HTERT RPE-1 (cell line): ENCODE results near the gene ERCC6L2.

Experiments used
- in situ Hi-C: fragments of 300-500 bp; cut with MboI; formaldehyde crosslinking; loops from 4 replicates; pipeline ENCODE4 v1.14.3; 2020; ENCODE audit warnings: low sequenced_read_pairs

ERCC6L2 gene

DNA sequence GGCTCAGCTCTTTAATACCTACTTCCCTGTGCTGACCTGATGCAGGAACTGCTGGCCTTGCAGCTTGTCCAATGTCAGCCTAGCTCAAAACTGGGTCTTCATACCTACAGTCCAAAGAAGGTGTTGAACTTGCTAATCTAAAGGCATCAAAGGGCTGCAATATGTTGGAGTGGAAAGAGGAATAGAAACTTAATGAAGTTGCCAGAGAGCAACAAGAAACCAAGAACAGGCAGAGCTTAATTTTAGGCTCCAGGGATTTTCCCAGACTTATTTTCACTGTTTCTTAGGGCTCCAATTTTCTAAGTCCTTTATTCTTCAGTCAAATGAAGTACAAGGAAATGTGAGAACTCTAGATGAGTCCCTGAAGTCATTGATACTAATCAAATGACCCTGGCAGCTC is 17.6 kb upstream of the ERCC6L2 start:
- in situ Hi-C loops, result no loop called here

DNA sequence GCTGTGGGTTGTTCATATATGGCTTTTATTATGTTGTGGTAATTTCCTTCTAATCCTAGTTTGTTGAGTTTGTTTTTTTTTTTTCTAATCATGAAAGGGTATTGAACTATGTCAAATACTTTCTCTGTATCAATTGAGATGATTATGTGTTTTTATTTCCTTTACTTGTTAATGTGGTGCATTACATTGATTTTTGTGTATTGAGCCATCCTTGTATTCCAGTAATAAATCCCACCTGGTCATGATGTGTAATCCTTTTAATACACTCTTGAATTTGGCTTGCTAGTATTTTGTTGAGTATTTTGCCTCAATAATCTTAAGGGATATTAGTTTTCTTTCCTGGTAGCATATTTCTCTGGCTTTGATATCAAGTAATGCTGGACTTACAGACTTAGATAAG is 13.1 kb upstream of the ERCC6L2 start:
- in situ Hi-C loops, result no loop called here

DNA sequence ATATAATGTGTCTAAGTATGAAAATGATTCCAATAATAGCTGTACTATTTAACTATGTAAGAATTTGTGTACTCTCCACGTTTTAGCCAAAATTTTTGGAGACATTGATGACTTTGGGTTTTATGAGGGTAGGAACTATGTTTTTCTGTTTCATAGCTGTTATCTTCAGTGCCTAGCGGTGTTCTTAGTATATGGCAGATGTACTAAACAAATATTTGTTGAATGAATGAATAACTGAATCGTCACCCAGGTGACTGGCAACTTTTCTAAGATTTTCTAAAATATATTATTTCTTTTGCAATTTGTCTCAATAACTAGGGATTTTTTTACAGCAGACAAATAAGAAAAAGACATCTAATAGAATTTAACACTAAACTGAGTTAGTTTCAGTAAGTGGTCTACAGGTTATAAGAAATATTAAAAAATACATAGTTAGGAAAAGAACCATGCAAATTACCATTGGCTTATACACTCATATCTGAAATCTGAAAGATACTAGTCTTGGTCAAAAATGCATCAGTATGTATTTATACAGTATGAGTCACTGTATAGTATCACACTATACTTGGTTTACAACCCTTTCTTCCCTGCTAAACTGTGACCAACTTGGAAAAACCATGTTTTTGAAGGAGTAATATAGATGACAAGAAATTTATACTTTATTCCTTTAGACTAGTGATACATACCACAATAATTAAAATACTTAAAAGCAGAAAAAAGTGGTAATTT is 10.5 kb upstream of the ERCC6L2 start:
- in situ Hi-C loops, result no loop called here

DNA sequence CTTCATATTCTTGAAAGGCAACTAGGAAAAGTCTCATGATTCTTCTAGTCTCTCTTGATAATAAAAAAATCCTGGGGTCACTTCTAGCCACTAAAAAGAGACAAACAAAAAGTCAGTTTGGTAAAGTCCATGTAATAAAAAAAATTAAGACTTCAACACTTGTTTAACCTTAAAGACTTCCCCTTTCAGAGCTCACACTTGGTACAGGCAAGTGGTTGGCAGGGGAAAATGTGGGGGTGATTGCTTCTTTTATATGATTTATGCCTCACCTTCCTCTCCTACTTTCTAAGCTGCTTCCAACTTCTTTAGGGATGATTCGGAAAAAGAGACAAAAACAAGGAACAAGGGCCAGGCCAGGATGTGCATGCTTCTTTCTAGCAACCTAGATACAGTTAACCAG is 5.1 kb upstream of the ERCC6L2 start:
- in situ Hi-C loops, result no loop called here

DNA sequence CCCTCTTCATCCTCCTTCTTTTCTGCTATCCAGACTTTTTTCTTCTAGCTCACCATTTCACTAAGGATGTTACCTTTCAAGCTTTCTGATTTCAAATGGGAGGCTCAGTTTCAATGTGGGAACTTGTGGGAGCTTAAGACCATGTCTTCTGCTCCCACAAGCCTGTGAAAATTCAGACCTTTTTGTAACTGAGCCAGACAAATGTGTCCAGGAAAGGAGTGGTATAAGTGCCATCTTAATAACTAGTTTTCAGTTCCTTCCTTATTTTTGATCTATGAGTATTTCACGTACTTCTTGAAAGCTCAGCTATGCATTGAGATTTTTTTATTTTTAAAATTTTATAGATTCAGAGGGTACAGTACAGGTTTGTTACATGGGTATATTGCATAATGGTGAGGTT is 4.6 kb upstream of the ERCC6L2 start:
- in situ Hi-C loops, result no loop called here

DNA sequence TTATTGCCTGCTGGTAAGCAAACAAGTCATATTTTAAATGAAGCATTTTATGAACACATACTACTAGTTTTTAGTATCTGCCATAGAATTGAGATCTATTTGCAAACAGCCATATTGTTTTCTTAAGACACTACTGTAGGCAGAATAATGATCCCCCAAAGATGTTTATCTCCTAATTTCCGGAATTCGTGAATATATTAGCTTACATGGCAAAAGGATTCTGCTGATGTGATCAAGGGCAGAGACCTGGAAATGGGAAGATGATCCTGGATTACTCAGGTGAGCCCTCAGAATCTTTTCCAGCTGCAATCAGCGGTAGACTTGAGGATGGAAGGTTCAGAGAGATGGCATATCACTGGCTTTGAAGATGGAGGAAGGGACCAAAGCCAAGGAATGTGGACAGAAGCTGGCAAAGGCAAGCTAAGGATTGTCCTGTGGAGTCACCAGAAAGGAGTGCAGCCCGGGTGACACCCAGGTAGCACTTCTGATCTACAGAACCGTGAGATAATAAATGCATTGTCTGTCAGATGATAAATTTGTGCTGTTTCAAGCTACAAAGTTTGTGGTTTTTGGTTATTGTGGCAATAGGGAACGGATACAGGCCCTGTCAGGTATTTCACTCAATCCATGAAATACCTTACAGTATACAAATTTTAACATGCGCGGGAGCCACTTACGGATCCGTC is 1.0 kb upstream of the ERCC6L2 start:
- in situ Hi-C loops, result no loop called here

DNA sequence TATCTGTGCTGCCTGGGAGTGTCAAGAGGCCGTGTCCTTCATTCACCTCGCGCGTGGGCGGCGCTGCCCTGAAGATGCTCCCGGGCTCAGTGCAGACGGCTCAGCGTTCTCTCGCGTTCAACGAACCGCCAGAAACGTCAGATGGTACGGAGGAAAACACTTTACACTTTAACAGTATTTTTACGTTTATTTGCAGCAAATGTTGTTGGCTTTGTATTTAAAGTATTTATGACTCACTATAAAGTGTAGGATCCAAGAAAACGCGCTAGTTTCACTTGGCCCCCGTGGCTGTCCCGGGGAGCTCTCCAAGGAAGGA is 544 bp upstream of the ERCC6L2 start:
- in situ Hi-C loops, result no loop called here

DNA sequence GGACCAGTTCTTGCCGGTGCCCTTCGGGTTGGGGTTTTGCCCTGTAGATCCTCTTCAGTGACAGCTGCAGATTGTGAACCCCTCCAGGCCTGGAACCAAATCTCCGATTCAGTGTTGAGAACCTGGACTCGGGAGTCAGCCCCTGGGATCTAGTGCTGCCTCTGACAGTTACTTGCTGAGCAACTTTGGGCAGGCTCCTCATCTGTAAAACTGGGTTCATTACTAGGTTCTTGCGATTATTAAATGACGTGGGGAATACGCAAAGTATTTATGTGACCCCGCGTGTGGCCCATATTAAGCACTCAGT is 600 bp downstream of the ERCC6L2 start:
- in situ Hi-C loops, result no loop called here

DNA sequence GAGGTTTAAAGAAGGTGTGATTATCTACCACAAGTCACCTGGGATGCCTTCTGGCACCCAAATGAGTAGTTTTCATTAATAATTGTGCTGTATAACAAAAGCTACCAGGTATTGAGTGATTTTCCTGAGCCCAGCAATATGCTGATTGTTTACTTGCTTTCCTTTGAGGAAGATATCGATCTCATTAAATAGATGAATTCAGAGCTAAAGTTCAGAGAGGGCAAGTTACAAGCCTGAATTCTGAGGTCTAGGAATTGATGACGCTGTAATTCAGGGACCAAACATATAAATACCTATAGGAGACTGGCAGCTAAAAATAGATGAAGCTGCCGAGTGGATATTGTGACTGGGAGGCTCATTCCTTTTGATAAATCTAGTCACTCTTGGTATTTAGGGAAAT is 1.1 kb downstream of the ERCC6L2 start:
- in situ Hi-C loops, result no loop called here

DNA sequence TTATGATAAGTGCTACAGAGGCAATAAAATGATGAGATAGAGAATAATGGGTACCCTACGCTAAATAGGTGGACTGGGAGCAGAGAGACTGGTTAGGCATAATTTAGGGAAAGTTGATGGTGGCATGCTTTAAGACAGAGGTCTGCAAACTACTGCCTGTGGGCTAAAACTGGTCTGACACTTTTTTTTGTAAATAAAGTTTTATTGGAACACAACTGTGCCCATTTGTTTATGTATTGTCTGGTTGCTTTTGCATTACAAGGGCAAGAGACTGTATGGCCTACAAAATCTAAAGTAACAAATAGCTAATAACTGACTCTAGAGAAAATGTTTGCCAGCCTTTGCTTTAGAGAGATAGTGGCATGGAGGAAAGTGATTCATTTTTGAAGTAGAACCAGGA is 2.5 kb downstream of the ERCC6L2 start:
- in situ Hi-C loops, result no loop called here

DNA sequence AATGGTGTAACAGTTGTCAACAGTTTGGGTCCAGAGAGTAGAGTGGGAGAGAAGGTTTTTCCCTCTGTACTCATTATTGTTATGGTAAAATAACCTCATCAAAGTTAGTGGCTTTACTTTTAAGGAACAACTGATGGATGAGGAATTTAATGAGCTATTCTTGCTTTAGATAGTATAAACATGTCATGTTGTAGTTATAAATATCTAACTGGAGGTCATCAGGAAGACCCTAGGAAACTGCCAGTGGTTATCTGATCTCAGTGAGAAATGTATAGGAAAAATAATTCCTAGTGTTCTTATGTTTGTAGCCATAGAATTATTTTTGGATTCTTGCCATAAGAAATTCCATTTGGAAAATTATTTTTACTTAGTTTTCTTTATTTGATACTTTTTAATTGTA is 4.1 kb downstream of the ERCC6L2 start:
- in situ Hi-C loops, result no loop called here

DNA sequence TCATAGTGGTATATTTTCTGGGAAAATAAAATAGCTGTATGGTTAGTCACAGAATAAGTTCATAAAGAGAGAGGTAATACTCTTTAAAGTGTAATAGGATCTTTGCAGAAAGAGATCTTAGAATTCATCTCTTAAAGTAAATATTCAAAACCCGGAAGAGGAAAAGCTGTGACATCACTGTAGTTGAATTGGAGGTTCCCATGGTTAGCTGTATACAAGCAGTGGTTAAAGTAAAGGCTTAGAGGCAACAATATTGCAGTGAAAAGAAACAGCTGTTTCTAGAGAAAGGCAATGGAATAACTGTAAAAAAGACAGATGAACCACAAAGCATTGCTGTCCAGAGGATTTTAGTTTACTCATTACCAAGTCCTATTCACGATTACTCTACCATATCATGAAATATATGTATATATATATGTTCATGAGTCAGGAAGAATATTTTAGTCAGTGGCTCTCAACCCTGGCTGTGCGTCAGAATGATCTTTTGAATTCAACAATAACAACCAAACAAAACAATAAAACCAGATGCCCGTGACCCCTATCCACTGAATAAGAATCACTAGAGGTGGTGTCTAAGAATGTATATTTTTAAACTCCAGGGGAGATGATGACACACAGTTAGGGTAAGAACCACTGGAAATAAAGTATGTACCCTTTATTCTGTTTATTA is 4.7 kb downstream of the ERCC6L2 start:
- in situ Hi-C loops, result no loop called here

DNA sequence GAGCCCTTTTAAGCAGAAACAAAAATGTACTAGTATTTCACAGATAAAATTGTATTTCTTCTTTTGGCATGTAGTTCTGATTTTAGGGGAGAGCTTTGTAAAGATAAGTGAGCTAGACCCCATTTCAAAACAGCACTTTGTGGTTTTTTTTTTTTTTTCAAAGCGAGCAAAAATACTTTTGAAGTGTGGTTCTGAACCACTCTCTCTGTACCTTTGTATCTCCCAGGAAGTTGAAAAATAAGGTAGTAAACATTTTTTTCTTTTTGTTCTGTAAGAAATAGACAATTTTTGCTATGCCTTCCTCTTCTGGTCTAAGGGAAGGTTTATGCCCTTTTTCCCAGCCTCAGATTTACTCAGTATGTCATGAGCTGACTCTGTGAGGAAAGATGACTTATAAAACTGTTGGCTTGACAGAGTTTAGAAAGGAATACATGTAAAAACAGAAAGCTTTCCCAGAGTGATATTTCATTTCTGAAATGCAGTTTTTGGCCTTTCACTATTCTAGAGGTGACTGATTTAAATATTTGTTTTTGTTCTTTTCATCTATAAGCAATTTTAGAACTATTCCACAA is 12.5 kb downstream of the ERCC6L2 start:
- in situ Hi-C loops, result no loop called here

DNA sequence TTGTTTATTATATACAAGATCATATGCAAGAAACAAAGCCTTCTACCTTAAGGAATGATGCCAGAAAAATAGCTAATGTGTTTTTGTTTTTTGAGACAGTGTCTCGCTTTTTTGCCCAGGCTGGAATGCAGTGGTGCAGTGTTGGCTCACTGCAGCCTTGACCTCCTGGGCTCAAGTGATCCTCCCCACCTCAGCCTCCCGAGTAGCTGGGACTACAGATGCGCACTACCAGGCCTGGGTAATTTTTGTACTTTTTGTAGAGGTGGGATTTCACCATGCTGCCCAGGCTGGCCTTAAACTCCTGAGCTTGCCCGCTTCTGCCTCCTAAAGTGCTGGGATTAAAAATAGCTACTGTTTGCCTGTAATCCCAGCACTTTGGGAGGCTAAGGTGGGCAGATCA is 15.1 kb downstream of the ERCC6L2 start:
- in situ Hi-C loops, result no loop called here

DNA sequence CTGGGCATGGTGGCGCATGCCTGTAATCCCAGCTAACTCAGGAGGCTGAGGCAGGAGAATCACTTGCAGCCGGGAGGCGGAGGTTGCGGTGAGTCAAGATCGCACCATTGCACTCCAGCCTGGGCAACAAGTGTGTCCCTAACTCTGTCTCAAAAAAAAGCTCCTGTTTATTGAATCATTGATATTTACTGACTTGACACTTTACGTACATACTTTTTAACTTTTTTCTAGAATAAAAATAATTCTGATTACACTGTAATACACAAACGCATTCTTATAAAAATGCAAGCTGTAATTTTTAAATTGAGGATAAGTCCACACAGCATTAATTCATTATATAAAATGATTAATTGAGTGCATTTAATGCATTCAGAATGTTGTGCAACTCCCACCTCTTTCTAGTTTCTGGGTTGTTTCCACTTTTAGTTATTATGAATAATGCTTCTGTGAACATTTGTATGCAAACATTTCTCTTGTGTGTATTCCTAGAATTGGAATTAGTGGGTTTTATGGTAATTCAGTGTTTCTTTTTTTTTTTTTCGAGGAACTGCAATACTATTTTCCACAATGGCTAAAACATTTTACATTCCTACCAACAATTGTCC is 15.7 kb downstream of the ERCC6L2 start:
- in situ Hi-C loops, result no loop called here

DNA sequence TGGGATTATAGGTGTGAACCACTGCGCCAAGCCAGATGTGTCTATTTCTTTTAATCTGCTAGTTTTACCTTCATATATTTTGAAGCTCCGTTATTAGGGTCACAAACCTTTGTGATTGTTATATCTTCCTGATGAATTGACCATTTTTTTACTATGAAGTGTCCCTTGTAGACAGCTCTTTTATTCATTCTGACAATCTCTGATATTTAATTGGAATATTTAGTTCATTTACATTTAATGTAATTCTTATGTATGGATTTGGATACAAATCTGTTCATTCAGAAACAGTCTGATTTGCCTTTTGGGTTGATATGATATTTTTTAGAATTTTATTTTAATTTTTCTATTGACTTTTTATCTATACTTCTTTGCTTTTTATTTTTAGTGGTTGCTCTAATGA is 17.2 kb downstream of the ERCC6L2 start:
- in situ Hi-C loops, result no loop called here

DNA sequence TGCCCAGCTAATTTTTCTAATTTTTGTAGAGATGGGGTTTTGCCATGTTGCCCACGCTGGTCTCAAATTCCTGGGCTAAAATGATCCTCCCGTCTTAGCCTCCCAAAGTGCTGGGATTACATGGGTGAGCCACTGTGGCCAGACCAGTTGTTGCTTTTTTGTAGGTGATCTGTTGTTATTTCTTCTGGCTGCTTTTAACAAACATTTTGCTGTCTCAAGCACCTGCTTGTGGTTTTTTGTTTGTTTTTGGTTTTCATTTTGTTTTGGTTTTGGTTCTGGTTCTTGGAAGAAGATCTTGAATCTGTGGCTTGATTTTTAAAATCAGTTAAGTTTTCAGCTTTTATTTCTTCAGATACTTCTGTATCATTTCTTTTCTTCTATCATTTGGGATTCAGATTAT is 21.1 kb downstream of the ERCC6L2 start:
- in situ Hi-C loops, result no loop called here

DNA sequence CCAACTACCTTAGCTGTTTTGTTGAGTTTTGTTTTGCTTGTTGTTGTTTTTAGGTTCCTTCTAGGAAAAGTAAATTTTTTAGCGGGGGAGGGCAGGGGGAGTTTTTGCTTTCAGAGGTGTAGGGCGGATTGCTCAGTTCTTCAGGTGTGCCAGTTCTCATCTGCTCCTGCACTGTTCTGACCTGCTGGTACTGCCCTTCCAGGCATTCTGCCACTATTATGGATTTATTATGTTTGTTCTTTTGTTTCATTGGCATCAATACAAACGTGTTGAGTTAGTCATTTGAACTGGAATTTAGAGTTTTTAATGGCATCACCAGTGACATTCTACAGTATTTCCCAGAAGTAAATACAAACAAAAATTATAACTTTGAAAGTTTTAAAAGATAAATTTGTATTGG is 26.0 kb downstream of the ERCC6L2 start:
- in situ Hi-C loops, result no loop called here

DNA sequence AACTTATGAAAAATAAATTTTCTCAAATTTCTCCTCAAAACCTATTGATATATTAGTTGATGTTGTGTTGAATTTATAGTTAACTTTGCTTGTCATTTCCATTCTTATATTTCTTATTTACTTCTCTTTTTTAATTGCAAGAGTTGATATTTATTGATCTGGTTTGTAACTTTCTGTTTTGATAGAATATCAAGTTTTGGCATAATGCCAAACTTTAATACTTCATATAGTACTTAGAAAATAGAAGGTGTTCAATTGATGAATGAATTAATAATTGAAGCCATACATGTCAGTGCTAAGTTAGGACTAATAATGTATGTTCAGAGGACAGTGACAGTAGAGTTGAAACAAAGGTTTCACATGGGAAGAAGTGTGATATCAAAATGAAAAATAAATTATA is 27.9 kb downstream of the ERCC6L2 start:
- in situ Hi-C loops, result no loop called here

DNA sequence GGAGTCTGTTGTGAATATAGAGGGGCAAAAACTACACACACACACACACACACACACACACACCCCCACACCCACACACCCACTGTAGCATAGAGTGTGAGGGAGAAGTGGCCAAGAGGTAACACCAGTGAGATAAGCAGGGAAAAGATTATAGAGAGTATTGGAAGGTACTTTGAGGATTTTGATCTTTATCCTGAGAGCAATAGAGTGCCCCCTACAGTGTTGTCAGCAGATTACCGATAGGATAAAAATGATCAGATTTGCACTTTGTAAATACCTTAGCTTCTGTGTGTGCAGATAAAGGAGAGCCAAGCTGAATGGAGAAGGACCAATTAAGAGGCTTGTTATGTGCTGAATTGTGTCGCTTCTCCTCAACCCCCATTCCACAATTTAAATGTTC is 32.3 kb downstream of the ERCC6L2 start:
- in situ Hi-C loops, result no loop called here

DNA sequence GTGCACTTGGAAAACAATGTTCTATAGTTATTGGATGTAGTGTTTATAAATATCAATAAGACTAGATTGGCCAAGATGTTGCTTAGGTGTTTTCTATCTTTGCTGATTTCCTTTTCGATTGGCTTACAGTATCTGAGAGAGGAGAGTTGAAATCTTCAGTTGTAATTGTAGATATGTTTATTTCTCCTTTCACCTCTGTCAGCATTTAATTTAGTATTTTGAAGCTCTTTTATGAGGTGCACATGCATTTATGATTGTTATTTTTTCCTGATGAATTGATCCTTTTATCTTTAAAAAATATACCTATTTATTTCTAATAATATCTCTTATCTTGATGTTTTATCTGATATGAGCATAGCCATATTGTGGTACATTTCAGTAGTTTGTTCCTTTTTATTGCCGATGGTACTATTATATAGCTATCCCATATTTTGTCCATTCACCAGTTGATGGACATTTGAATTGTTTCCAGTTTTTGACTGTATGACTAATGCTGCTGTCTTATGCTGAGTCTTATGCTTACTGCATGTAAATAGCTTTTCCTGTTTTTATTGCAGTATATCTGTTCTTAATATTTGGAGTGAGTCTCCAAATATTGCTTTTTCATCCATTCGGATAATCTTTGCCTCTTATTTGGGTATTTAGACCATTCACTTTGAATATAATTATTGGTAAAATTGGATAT is 34.7 kb downstream of the ERCC6L2 start:
- in situ Hi-C loops, result no loop called here
